ENCODE data around the gene TPGS1. TPM values are rescaled to one million over a fixed set of nuclear protein-coding genes. Genes with fewer than 3 reads are reported as not detected.

Gene TPGS1
- total RNA-seq, 4 donors from 2014 or later: 29.5 to 64.7 (median 35.6) TPM

DNA sequence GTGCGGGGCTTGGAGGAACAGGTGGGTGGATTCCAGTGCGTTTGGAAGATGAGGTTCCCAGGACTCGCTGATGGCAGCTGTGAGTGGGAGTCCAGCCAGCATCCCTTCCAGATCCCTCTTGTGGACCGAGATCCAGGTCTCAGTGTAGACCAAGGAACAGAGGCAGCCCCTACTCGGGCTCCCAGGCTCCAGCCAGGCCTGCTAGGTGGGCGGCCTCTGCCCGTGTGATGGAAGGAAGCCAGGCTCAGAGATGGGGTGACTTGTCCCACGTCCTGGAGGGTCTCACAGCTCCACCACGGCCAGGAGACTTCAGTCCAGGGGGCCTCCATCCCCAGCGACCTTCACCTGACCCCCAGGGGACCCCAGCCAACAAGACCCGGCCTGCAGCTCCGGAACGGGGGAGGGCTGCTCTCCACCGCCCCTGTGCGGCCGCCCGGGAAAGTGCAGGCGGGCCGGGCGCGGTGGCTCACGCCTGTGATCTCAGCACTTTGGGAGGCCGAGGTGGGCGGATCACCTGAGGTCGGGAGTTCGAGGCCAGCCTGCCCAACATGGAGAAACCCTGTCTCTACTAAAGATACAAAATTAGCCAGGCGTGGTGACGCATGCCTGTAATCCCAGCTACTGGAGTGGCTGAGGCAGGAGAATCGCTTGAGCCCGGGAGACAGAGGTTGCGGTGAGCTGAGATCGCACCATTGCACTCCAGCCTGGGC is 11.7 kb upstream of the TPGS1 start:
- H3K9me3 ChIP-seq: no peaks in the 10 kb centered on the region
- intact Hi-C loops (cut with DNase I; ENCODE audit: low total_unique reads) (no loop called here), in situ Hi-C loops (cut with MboI; ENCODE audit: low sequenced_read_pairs in 4 of 4) (no loop called here)
- no peak overlapping the region for H3K4me3 ChIP-seq
- H3K27ac ChIP-seq: no peak overlapping the region
- H3K27me3 ChIP-seq: peaks cover 25 to 49% (median 42%) of the 10 kb centered on the region in 3 donors
- no peak for DNase-seq
- ATAC-seq: no peak
- H3K36me3 ChIP-seq: no peaks in the 10 kb centered on the region
- H3K4me1 ChIP-seq: peaks cover 0 to 7% of the 10 kb centered on the region in 2 donors
- no peak for TF ChIP-seq POLR2A (IDR thresholded peaks at IDR 0.05)
- TF ChIP-seq, protein P1, sequence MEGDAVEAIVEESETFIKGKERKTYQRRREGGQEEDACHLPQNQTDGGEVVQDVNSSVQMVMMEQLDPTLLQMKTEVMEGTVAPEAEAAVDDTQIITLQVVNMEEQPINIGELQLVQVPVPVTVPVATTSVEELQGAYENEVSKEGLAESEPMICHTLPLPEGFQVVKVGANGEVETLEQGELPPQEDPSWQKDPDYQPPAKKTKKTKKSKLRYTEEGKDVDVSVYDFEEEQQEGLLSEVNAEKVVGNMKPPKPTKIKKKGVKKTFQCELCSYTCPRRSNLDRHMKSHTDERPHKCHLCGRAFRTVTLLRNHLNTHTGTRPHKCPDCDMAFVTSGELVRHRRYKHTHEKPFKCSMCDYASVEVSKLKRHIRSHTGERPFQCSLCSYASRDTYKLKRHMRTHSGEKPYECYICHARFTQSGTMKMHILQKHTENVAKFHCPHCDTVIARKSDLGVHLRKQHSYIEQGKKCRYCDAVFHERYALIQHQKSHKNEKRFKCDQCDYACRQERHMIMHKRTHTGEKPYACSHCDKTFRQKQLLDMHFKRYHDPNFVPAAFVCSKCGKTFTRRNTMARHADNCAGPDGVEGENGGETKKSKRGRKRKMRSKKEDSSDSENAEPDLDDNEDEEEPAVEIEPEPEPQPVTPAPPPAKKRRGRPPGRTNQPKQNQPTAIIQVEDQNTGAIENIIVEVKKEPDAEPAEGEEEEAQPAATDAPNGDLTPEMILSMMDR (IDR thresholded peaks at IDR 0.05 in 4 of 5, conservative IDR thresholded peaks at IDR 0.05 in 1 of 5): peak; percentile 26 to 68 (median 58)

DNA sequence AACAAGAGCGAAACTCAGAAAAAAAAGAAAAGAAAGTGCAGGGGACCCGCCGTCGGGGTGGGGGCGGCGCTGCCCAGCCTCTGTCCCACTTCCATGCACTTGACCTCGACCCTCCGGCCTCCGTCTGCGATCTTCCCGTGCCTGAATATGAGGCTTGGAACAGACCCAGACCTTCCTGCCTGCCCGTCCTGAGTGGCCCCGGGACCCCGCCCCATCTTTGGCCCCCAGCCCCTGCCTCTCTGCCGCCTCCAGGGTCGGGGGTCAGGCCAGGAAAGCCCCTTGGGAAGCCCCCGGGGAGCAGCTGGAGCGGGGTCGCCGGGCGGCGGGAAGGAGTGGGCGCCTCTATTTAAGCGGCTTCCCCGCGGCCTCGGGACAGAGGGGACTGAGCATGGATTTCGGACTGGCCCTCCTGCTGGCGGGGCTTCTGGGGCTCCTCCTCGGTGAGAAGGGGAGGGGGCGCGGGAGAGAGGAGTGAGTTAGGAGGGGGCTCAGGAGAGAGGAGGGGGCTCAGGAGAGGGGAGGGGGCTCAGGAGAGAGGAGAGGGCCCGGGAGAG is 11.1 kb upstream of the TPGS1 start, which contains the start of gene MADCAM1:
Gene MADCAM1 (plus strand): TSS at position 375 of the 554 bp plus-strand sequence. CDS start 14 bp downstream, at position 389.
- DNase-seq (no peak), ATAC-seq (no peak)
- Histone ChIP-seq H3K27me3 (peaks cover 25 to 49% (median 42%) of the 10 kb centered on the region in 3 donors), H3K9me3 (no peaks in the 10 kb centered on the region), H3K4me1 (peaks cover 0 to 7% of the 10 kb centered on the region in 2 donors), H3K27ac (no peak within 1 kb of the TSS), H3K36me3 (no peaks in the 10 kb centered on the region), H3K4me3 (no peak within 1 kb of the TSS)
- TF ChIP-seq POLR2A (IDR thresholded peaks at IDR 0.05): no peak
- TF ChIP-seq, protein P1 (IDR thresholded peaks at IDR 0.05 in 4 of 5, conservative IDR thresholded peaks at IDR 0.05 in 1 of 5): no peak
- in situ Hi-C loops (cut with MboI; ENCODE audit: low sequenced_read_pairs in 4 of 4) (no loop called here), intact Hi-C loops (cut with DNase I; ENCODE audit: low total_unique reads) (no loop called here)

DNA sequence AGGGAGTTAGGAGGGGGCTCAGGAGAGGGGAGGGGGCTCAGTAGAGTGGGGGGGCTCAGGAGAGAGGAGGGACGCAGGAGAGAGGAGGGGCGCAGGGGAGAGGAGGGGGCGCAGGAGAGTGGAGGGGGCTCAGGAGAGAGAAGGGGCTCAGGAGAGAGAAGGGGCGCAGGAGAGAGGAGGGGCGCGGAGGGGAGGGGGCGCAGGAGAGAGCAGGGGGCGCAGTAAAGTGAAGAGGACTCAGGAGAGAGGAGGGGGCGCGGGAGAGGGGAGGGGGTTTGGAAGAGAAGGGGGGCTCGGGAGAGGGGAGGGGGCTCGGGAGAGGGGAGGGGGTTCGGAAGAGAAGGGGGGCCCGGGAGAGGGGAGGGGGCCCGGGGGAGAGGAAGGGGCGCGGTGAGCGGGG is 10.3 kb upstream of the TPGS1 start:
- H3K27me3 ChIP-seq: peaks cover 25 to 49% (median 42%) of the 10 kb centered on the region in 3 donors
- DNase-seq: no peak
- H3K4me3 ChIP-seq: no peak overlapping the region
- H3K27ac ChIP-seq: no peak overlapping the region
- no peak for TF ChIP-seq POLR2A (IDR thresholded peaks at IDR 0.05)
- TF ChIP-seq, protein P1 (IDR thresholded peaks at IDR 0.05 in 4 of 5, conservative IDR thresholded peaks at IDR 0.05 in 1 of 5): no peak
- in situ Hi-C loops (cut with MboI; ENCODE audit: low sequenced_read_pairs in 4 of 4) (no loop called here), intact Hi-C loops (cut with DNase I; ENCODE audit: low total_unique reads) (no loop called here)
- peaks cover 0 to 7% of the 10 kb centered on the region in 2 donors for H3K4me1 ChIP-seq
- ATAC-seq: no peak
- H3K36me3 ChIP-seq: no peaks in the 10 kb centered on the region
- no peaks in the 10 kb centered on the region for H3K9me3 ChIP-seq

DNA sequence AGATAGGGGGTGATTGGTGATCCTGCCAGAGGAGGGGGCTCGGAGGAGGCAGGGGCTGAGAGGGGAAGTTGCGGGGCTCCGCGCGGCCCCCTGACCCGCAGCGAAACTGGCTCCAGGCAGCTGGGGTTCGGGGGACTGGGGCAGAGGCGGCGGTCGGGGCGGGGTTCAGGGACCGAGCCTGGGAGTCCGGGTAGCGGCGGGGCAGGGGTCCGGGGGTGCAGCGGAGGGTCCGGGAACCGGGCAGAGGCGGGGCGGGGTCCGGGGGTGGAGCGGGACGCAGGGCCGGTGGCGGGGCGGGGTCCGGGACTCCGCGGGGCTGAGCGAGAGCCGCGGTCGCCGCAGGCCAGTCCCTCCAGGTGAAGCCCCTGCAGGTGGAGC is 9.8 kb upstream of the TPGS1 start:
- intact Hi-C loops (cut with DNase I; ENCODE audit: low total_unique reads) (no loop called here), in situ Hi-C loops (cut with MboI; ENCODE audit: low sequenced_read_pairs in 4 of 4) (no loop called here)
- ATAC-seq (no peak), DNase-seq (no peak)
- Histone ChIP-seq H3K9me3 (no peaks in the 10 kb centered on the region), H3K4me1 (peaks cover 0 to 7% of the 10 kb centered on the region in 2 donors), H3K4me3 (no peak overlapping the region), H3K36me3 (no peaks in the 10 kb centered on the region), H3K27ac (no peak overlapping the region), H3K27me3 (peaks cover 25 to 49% (median 42%) of the 10 kb centered on the region in 3 donors)
- no peak for TF ChIP-seq POLR2A (IDR thresholded peaks at IDR 0.05)

DNA sequence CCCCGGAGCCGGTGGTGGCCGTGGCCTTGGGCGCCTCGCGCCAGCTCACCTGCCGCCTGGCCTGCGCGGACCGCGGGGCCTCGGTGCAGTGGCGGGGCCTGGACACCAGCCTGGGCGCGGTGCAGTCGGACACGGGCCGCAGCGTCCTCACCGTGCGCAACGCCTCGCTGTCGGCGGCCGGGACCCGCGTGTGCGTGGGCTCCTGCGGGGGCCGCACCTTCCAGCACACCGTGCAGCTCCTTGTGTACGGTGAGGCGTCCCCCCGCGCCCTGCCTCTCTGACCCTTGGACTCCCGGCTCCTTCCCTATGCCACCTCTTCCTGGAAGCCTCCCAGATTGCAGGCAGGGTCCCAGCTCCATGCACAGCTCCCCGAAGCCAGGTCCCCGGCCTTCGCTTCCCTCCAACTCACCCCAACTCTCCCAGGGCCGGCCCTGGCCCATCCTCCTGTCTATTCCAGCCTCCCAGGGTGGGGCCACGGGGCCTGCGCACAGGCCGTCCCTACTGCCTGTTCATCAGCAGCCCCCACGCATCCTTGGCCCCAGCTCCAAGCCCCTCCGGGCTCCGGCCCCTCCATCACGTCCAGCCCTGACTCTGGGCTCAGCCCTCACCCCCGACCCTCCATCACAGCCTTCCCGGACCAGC is 9.3 kb upstream of the TPGS1 start:
- Histone ChIP-seq H3K4me3 (no peak overlapping the region), H3K27ac (no peak overlapping the region), H3K9me3 (no peaks in the 10 kb centered on the region), H3K36me3 (no peaks in the 10 kb centered on the region), H3K4me1 (peaks cover 0 to 7% of the 10 kb centered on the region in 2 donors), H3K27me3 (peaks cover 25 to 49% (median 42%) of the 10 kb centered on the region in 3 donors)
- ATAC-seq (no peak), DNase-seq (no peak)
- TF ChIP-seq, protein P1 (IDR thresholded peaks at IDR 0.05 in 4 of 5, conservative IDR thresholded peaks at IDR 0.05 in 1 of 5): no peak
- no peak for TF ChIP-seq POLR2A (IDR thresholded peaks at IDR 0.05)
- in situ Hi-C loops (cut with MboI; ENCODE audit: low sequenced_read_pairs in 4 of 4): no loop called here
- intact Hi-C loops (cut with DNase I; ENCODE audit: low total_unique reads): no loop called here

All from gastrocnemius medialis (tissue), 4 donors.